ENCODE results near the gene TMEM8B.

- TF ChIP-seq, protein P1, sequence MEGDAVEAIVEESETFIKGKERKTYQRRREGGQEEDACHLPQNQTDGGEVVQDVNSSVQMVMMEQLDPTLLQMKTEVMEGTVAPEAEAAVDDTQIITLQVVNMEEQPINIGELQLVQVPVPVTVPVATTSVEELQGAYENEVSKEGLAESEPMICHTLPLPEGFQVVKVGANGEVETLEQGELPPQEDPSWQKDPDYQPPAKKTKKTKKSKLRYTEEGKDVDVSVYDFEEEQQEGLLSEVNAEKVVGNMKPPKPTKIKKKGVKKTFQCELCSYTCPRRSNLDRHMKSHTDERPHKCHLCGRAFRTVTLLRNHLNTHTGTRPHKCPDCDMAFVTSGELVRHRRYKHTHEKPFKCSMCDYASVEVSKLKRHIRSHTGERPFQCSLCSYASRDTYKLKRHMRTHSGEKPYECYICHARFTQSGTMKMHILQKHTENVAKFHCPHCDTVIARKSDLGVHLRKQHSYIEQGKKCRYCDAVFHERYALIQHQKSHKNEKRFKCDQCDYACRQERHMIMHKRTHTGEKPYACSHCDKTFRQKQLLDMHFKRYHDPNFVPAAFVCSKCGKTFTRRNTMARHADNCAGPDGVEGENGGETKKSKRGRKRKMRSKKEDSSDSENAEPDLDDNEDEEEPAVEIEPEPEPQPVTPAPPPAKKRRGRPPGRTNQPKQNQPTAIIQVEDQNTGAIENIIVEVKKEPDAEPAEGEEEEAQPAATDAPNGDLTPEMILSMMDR (IDR thresholded peaks at IDR 0.05) = no peak
- TF ChIP-seq POLR2AphosphoS5 (IDR thresholded peaks at IDR 0.05) (no peak), EP300 (IDR thresholded peaks at IDR 0.05; ENCODE audit: low read depth) (no peak)
These were observed 6.1 kb upstream of the TMEM8B start for GRCh38 chr9:35822926-35823325.

All from transverse colon (tissue), 4 donors.